ENCODE measurements around the gene CPXM1.
"Not testable (repeated sequence)": the region's sequence is repeated elsewhere in the genome, so short reads cannot be mapped to it uniquely, and the experiment has no call there.

Gene CPXM1

DNA sequence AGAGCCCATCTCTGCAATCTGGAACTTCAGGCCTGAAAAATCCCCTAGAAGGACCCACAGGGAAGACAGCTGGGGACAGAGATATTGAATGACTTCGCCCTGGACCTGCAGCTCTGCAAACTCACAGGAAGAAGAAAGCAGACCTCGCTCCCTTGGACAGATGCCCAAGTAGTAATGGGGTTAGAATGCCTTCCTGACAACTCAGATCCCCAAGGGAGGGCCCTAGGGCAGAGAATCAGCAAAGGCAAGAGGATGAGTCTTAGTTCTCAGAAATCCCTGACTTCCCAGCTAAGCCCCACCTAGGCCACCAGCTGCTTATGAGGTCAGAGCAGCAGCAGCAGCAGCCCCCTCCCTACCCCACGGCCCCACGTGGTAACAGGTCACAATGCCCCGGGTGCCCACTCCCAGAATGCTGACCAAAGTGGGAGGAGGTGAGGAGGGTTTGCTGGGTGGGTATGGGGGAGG is 14.2 kb upstream of the CPXM1 start, which contains the start of gene C20orf141:
Gene C20orf141 (plus strand): TSS at position 401 of the 465 bp plus-strand sequence. CDS start 198 bp downstream, outside the sequence.
- no peaks in the 10 kb centered on the region for H3K4me1 ChIP-seq (ENCODE audit: control insufficient read depth, insufficient read depth, low read length, poor library complexity, severe bottlenecking)
- H3K36me3 ChIP-seq (ENCODE audit: control insufficient read depth, insufficient read depth, low read length), result no peaks in the 10 kb centered on the region
- no peak within 1 kb of the TSS for H3K4me3 ChIP-seq (ENCODE audit: insufficient read depth, low read depth, low read length, poor library complexity, severe bottlenecking)
- no peak for DNase-seq
- H3K27ac ChIP-seq (ENCODE audit: insufficient read depth, low read length, poor library complexity, severe bottlenecking), result no peak within 1 kb of the TSS
- no peaks in the 10 kb centered on the region for H3K9me3 ChIP-seq (ENCODE audit: control insufficient read depth, low read length)
- no peaks in the 10 kb centered on the region for H3K27me3 ChIP-seq (replicated peaks; ENCODE audit: control insufficient read depth, insufficient read depth, low read length, poor library complexity, severe bottlenecking)

- DNase-seq, result no peak
- Histone ChIP-seq H3K4me1 (ENCODE audit: control insufficient read depth, insufficient read depth, low read length, poor library complexity, severe bottlenecking) (no peaks in the 10 kb centered on the region), H3K27me3 (replicated peaks; ENCODE audit: control insufficient read depth, insufficient read depth, low read length, poor library complexity, severe bottlenecking) (no peaks in the 10 kb centered on the region), H3K36me3 (ENCODE audit: control insufficient read depth, insufficient read depth, low read length) (no peaks in the 10 kb centered on the region), H3K27ac (ENCODE audit: insufficient read depth, low read length, poor library complexity, severe bottlenecking) (no peak overlapping the region), H3K9me3 (ENCODE audit: control insufficient read depth, low read length) (no peaks in the 10 kb centered on the region), H3K4me3 (ENCODE audit: insufficient read depth, low read depth, low read length, poor library complexity, severe bottlenecking) (no peak overlapping the region)
Measured at GRCh38 chr20:2814076-2814475, 13.6 kb upstream of the CPXM1 start.

DNA sequence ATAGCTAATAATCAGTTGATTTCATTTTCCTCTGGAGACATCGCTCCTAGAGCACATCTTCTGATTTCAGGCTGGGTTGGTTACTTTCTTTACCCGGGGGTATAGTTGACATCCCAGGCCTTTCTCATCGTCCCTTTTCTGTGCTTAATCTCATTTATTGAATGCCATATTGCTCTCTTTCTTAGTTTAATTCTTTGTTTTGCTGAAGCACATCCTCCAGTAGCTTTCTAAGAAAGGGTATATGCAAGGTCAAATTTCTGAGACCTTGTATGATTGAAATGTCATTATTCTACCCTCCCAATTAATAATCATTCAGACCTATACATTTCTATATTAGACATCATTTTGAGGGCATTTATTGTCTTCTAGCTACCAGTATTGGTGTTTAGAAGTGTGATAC is 11.8 kb upstream of the CPXM1 start:
- H3K36me3 ChIP-seq (ENCODE audit: control insufficient read depth, insufficient read depth, low read length), result no peaks in the 10 kb centered on the region

GRCh38 chr20:2809690-2810089 is 9.3 kb upstream of the CPXM1 start:
- no peak for DNase-seq
- peaks cover 4% of the 10 kb centered on the region for H3K27me3 ChIP-seq (replicated peaks; ENCODE audit: control insufficient read depth, insufficient read depth, low read length, poor library complexity, severe bottlenecking)
- H3K9me3 ChIP-seq (ENCODE audit: control insufficient read depth, low read length), result no peaks in the 10 kb centered on the region
- H3K4me3 ChIP-seq (ENCODE audit: insufficient read depth, low read depth, low read length, poor library complexity, severe bottlenecking), result no peak overlapping the region
- H3K27ac ChIP-seq (ENCODE audit: insufficient read depth, low read length, poor library complexity, severe bottlenecking), result no peak overlapping the region
- H3K4me1 ChIP-seq (ENCODE audit: control insufficient read depth, insufficient read depth, low read length, poor library complexity, severe bottlenecking), result no peaks in the 10 kb centered on the region
- no peaks in the 10 kb centered on the region for H3K36me3 ChIP-seq (ENCODE audit: control insufficient read depth, insufficient read depth, low read length)

More for the DNA sequence above, 11.8 kb upstream of the CPXM1 start:
- Histone ChIP-seq H3K4me1 (ENCODE audit: control insufficient read depth, insufficient read depth, low read length, poor library complexity, severe bottlenecking) (no peaks in the 10 kb centered on the region), H3K4me3 (ENCODE audit: insufficient read depth, low read depth, low read length, poor library complexity, severe bottlenecking) (no peak overlapping the region), H3K9me3 (ENCODE audit: control insufficient read depth, low read length) (no peaks in the 10 kb centered on the region), H3K27ac (ENCODE audit: insufficient read depth, low read length, poor library complexity, severe bottlenecking) (no peak overlapping the region), H3K27me3 (replicated peaks; ENCODE audit: control insufficient read depth, insufficient read depth, low read length, poor library complexity, severe bottlenecking) (no peaks in the 10 kb centered on the region)
- no peak for DNase-seq

GRCh38 chr20:2807929-2808328 is 7.5 kb upstream of the CPXM1 start:
- not testable (repeated sequence) for H3K27me3 ChIP-seq (replicated peaks; ENCODE audit: control insufficient read depth, insufficient read depth, low read length, poor library complexity, severe bottlenecking); H3K27ac ChIP-seq (ENCODE audit: insufficient read depth, low read length, poor library complexity, severe bottlenecking); H3K4me1 ChIP-seq (ENCODE audit: control insufficient read depth, insufficient read depth, low read length, poor library complexity, severe bottlenecking); H3K36me3 ChIP-seq (ENCODE audit: control insufficient read depth, insufficient read depth, low read length); H3K4me3 ChIP-seq (ENCODE audit: insufficient read depth, low read depth, low read length, poor library complexity, severe bottlenecking); DNase-seq; H3K9me3 ChIP-seq (ENCODE audit: control insufficient read depth, low read length)

DNA sequence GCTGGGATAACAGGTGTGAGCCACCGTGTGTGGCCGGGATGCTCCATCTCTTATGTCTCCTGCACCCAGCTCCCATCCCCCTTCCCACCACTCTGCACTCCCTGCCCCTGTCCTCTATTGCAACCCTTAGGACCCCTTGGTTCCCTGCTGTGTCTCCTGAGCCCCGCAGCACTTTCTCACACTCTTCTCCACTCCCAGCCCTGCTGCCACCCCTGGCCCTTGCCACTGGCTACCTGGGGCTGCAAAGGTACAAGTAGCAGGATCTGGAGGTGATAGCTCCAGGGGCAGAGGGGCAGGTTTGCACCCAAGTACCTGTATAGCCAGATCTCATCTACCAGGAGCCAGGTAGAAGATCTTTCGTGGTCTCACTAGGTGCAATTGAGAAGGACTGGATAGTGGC is 6.6 kb upstream of the CPXM1 start:
- no peak overlapping the region for H3K27ac ChIP-seq (ENCODE audit: insufficient read depth, low read length, poor library complexity, severe bottlenecking)
- no peaks in the 10 kb centered on the region for H3K9me3 ChIP-seq (ENCODE audit: control insufficient read depth, low read length)
- no peaks in the 10 kb centered on the region for H3K36me3 ChIP-seq (ENCODE audit: control insufficient read depth, insufficient read depth, low read length)
- H3K4me1 ChIP-seq (ENCODE audit: control insufficient read depth, insufficient read depth, low read length, poor library complexity, severe bottlenecking), result no peaks in the 10 kb centered on the region
- no peak for DNase-seq
- H3K4me3 ChIP-seq (ENCODE audit: insufficient read depth, low read depth, low read length, poor library complexity, severe bottlenecking), result no peak overlapping the region
- H3K27me3 ChIP-seq (replicated peaks; ENCODE audit: control insufficient read depth, insufficient read depth, low read length, poor library complexity, severe bottlenecking), result peaks cover 4% of the 10 kb centered on the region

- no peak overlapping the region for H3K4me3 ChIP-seq (ENCODE audit: insufficient read depth, low read depth, low read length, poor library complexity, severe bottlenecking)
- H3K27me3 ChIP-seq (replicated peaks; ENCODE audit: control insufficient read depth, insufficient read depth, low read length, poor library complexity, severe bottlenecking), result peaks cover 7% of the 10 kb centered on the region
- H3K36me3 ChIP-seq (ENCODE audit: control insufficient read depth, insufficient read depth, low read length), result no peaks in the 10 kb centered on the region
- no peak for DNase-seq
- H3K27ac ChIP-seq (ENCODE audit: insufficient read depth, low read length, poor library complexity, severe bottlenecking), result no peak overlapping the region
- H3K9me3 ChIP-seq (ENCODE audit: control insufficient read depth, low read length), result no peaks in the 10 kb centered on the region
- peaks cover 2% of the 10 kb centered on the region for H3K4me1 ChIP-seq (ENCODE audit: control insufficient read depth, insufficient read depth, low read length, poor library complexity, severe bottlenecking)
Measured at GRCh38 chr20:2806351-2806701, 5.9 kb upstream of the CPXM1 start.

GRCh38 chr20:2805689-2806350 is 5.4 kb upstream of the CPXM1 start:
- Histone ChIP-seq H3K27ac (ENCODE audit: insufficient read depth, low read length, poor library complexity, severe bottlenecking) (no peak overlapping the region), H3K27me3 (replicated peaks; ENCODE audit: control insufficient read depth, insufficient read depth, low read length, poor library complexity, severe bottlenecking) (peaks cover 13% of the 10 kb centered on the region), H3K36me3 (ENCODE audit: control insufficient read depth, insufficient read depth, low read length) (no peaks in the 10 kb centered on the region), H3K4me3 (ENCODE audit: insufficient read depth, low read depth, low read length, poor library complexity, severe bottlenecking) (no peak overlapping the region), H3K4me1 (ENCODE audit: control insufficient read depth, insufficient read depth, low read length, poor library complexity, severe bottlenecking) (peaks cover 7% of the 10 kb centered on the region), H3K9me3 (ENCODE audit: control insufficient read depth, low read length) (no peaks in the 10 kb centered on the region)
- no peak for DNase-seq

DNA sequence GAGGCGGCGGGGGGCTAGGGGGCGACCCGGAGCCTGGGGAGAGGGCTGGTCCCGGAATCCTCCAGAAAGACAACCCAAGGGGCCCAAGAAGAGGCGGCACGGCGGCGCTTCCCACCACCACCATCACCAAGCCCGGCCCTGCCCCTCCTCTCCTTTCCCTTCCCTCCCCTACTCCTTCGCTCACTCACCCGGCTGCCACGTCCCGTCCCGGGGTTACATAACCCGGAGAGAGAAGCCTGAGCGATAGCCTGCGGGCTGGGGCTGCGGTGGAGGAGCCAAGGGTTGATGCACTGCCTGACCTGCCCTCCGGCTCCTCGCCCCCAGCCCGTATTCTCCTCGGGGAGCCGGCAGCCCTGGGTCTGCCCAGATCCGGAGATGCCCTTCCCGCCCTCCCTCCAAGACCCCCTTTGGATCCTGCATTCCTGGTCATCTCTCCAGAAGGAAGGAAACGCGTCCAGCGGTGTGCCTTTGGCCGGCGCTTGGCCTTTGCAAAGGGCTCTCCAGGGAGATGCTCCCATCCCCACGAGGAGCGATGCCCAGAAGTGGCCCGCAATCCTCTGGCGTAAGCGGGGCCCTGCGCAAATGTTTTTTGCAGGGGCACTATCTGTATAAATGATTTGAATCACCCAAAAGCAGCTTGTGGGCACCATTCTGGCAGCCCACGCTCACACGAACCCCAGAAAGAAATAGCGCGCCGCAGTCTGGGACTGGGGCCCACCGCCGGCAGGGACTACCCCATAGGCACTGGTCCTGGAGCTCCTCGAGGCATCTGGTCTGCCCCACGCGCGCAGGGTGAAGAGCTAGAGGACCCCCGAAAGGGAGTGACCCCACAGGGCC is 4.6 kb upstream of the CPXM1 start:
- H3K4me3 ChIP-seq (ENCODE audit: insufficient read depth, low read depth, low read length, poor library complexity, severe bottlenecking), result no peak overlapping the region
- H3K27me3 ChIP-seq (replicated peaks; ENCODE audit: control insufficient read depth, insufficient read depth, low read length, poor library complexity, severe bottlenecking), result peaks cover 19% of the 10 kb centered on the region
- H3K4me1 ChIP-seq (ENCODE audit: control insufficient read depth, insufficient read depth, low read length, poor library complexity, severe bottlenecking), result peaks cover 13% of the 10 kb centered on the region
- H3K36me3 ChIP-seq (ENCODE audit: control insufficient read depth, insufficient read depth, low read length), result no peaks in the 10 kb centered on the region
- H3K27ac ChIP-seq (ENCODE audit: insufficient read depth, low read length, poor library complexity, severe bottlenecking), result no peak overlapping the region
- H3K9me3 ChIP-seq (ENCODE audit: control insufficient read depth, low read length), result no peaks in the 10 kb centered on the region
- DNase-seq, result no peak
